Neural cell (in vitro differentiated cells): ENCODE data around the gene TXNDC17. TPM values are rescaled to one million over a fixed set of nuclear protein-coding genes. Genes with fewer than 3 reads are reported as not detected.

Source experiments
- H2AFZ ChIP-seq: fragments of 200-600, 300-800 bp; sonication (generic), shearing (Covaris generic); 2 replicates; pipeline ENCODE4 v1.6.0; 2014; ENCODE audit warnings: low read depth, mild to moderate bottlenecking, antibody characterized with exemption, low read length, moderate library complexity
- H3F3A ChIP-seq: fragments of 200-600 bp; shearing (Covaris generic); 2 replicates; pipeline ENCODE4 v1.6.1; 2016; ENCODE audit warnings: mild to moderate bottlenecking, moderate library complexity, mixed read lengths, antibody characterized with exemption, low read length; ENCODE audit not compliant: insufficient read depth, poor library complexity, severe bottlenecking
- H3K27ac ChIP-seq: fragments of 200-600, 300-800 bp; sonication (generic), shearing (Covaris generic); 2 replicates; pipeline ENCODE4 v1.5.1; 2014; ENCODE audit warnings: mild to moderate bottlenecking, low read length, moderate library complexity
- H3K27me3 ChIP-seq: fragments of 300-800, 200-600 bp; sonication (generic), shearing (Covaris generic); 2 replicates; pipeline ENCODE4 v1.6.0; 2014; ENCODE audit warnings: mild to moderate bottlenecking, low read depth, low read length, moderate library complexity; ENCODE audit not compliant: insufficient read depth
- H3K36me3 ChIP-seq: fragments of 300-800, 200-600 bp; sonication (generic), shearing (Covaris generic); 2 replicates; pipeline ENCODE4 v1.5.1; 2014; ENCODE audit warnings: mild to moderate bottlenecking, antibody characterized with exemption, low read length, moderate library complexity; ENCODE audit not compliant: insufficient read depth
- H3K4me2 ChIP-seq: fragments of 300-800, 200-600 bp; sonication (generic), shearing (Covaris generic); 2 replicates; pipeline ENCODE4 v1.6.0; 2014; ENCODE audit warnings: mild to moderate bottlenecking, low read length
- H3K4me3 ChIP-seq: fragments of 300-800, 200-600 bp; sonication (generic), shearing (Covaris generic); 2 replicates; pipeline ENCODE4 v1.5.1; 2014; ENCODE audit warnings: mild to moderate bottlenecking, low read length, moderate library complexity
- H3K79me2 ChIP-seq: fragments of 200-600 bp; shearing (Covaris generic); replicated peaks from 2 replicates; pipeline ENCODE4 v1.6.0; 2014; ENCODE audit warnings: mild to moderate bottlenecking, low read length, moderate library complexity; ENCODE audit not compliant: insufficient read depth
- H3K9ac ChIP-seq: fragments of 300-800, 200-600 bp; sonication (generic), shearing (Covaris generic); 2 replicates; pipeline ENCODE4 v1.6.1; 2016; ENCODE audit warnings: mild to moderate bottlenecking, low read length, mixed read lengths
- H3K9me2 ChIP-seq: fragments of 200-600 bp; shearing (Covaris generic); 2 replicates; pipeline ENCODE4 v1.6.1; 2016; ENCODE audit warnings: mild to moderate bottlenecking, low read length, mixed read lengths; ENCODE audit not compliant: insufficient read depth
- H3K9me3 ChIP-seq: fragments of 200-600, 300-800 bp; sonication (generic), shearing (Covaris generic); 2 replicates; pipeline ENCODE4 v1.6.1; 2016; ENCODE audit warnings: mild to moderate bottlenecking, mixed run types, low read length, moderate library complexity, mixed read lengths
- H4K20me1 ChIP-seq: fragments of 200-600 bp; shearing (Covaris generic); 2 replicates; pipeline ENCODE4 v1.6.1; 2016; ENCODE audit warnings: mild to moderate bottlenecking, mixed run types; ENCODE audit not compliant: insufficient read depth
- CTCF ChIP-seq: fragments of 450-650 bp; IDR thresholded peaks from 2 replicates; pipeline ENCODE4 v1.5.1; 2014; ENCODE audit warnings: antibody characterized with exemption, mild to moderate bottlenecking, moderate library complexity; ENCODE audit not compliant: poor library complexity, severe bottlenecking
- EP300 ChIP-seq: fragments of 450-650 bp; conservative IDR thresholded peaks from 2 replicates; pipeline ENCODE4 v1.6.1; 2014; ENCODE audit warnings: antibody characterized with exemption, mild to moderate bottlenecking, moderate library complexity; ENCODE audit not compliant: poor library complexity, severe bottlenecking
- EZH2 ChIP-seq: fragments of 200-600, 300-800 bp; shearing (Covaris generic), sonication (generic); IDR thresholded peaks from 2 replicates; pipeline ENCODE4 v1.6.1; 2014; ENCODE audit warnings: antibody characterized with exemption, low read length, borderline replicate concordance, mild to moderate bottlenecking; ENCODE audit not compliant: insufficient read depth, poor library complexity, severe bottlenecking
- MXI1 ChIP-seq: fragments of 450-650 bp; conservative IDR thresholded peaks from 2 replicates; pipeline ENCODE4 v1.6.1; 2014; ENCODE audit warnings: antibody characterized with exemption, mild to moderate bottlenecking; ENCODE audit not compliant: poor library complexity, severe bottlenecking
- POLR2AphosphoS5 ChIP-seq: IDR thresholded peaks from 2 replicates; pipeline ENCODE4 v1.6.1; 2012
- RAD21 ChIP-seq: fragments of 450-650 bp; conservative IDR thresholded peaks from 2 replicates; pipeline ENCODE4 v1.6.1; 2014; ENCODE audit warnings: antibody characterized with exemption, mild to moderate bottlenecking, moderate library complexity
- REST ChIP-seq: IDR thresholded peaks from 2 replicates; pipeline ENCODE4 v1.6.1; 2012; ENCODE audit warnings: borderline replicate concordance
- SMC3 ChIP-seq: fragments of 450-650 bp; conservative IDR thresholded peaks from 2 replicates; pipeline ENCODE4 v1.6.1; 2014; ENCODE audit warnings: antibody characterized with exemption, mild to moderate bottlenecking, moderate library complexity; ENCODE audit not compliant: poor library complexity
- TAF1 ChIP-seq: IDR thresholded peaks from 2 replicates; pipeline ENCODE4 v1.6.1; 2012; ENCODE audit warnings: low read depth
- polyA plus RNA-seq: library from polyadenylated mRNA; depleted of rRNA; stranded (reverse); fragments of >200 nt; gene quantifications from 2 replicates; pipeline ENCODE4 v1.2.3, GENCODE V29; 2014

The TXNDC17 gene
- polyA plus RNA-seq, 1 donor from 2014 or later, result 216 TPM

GRCh38 chr17:6636616-6637457, 4.0 kb upstream of the TXNDC17 start:
- TF ChIP-seq TAF1 (no peak), POLR2AphosphoS5 (no peak), RAD21 (no peak), CTCF (no peak), MXI1 (no peak), SMC3 (no peak), REST (no peak), EZH2 (no peak), EP300 (no peak)
- Histone ChIP-seq H3K4me2 (no peak overlapping the region), H2AFZ (no peak overlapping the region), H3K9ac (no peak overlapping the region), H3K9me2 (no peaks in the 10 kb centered on the region), H3K9me3 (no peaks in the 10 kb centered on the region), H3K27ac (no peak overlapping the region), H3K27me3 (no peaks in the 10 kb centered on the region), H3K36me3 (peaks cover 13% of the 10 kb centered on the region), H3K79me2 (peaks cover 24% of the 10 kb centered on the region), H4K20me1 (no peaks in the 10 kb centered on the region), H3K4me3 (no peak overlapping the region), H3F3A (peaks cover 4% of the 10 kb centered on the region)

DNA sequence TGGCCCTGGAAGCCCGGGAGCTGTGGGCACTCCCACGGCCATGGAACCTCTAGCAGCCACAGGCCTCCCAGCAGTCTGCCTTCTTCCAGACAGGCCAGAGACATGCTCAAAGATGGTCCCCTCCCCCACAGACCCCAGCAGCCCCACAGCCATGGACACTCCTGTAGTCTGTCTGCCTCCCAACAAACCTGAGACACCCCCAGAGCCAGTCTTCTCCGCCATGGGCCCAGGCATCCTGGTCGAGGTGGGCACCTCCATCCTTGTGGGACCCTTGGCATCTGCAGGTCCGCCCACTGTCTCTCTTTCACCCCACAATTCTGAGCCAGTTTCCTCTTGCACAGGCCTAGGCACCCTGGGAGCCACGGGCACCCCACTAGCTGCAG, 3.4 kb upstream of the TXNDC17 start:
- no peak for TF ChIP-seq SMC3
- TF ChIP-seq TAF1, result no peak
- no peak for TF ChIP-seq RAD21
- no peak for TF ChIP-seq MXI1
- no peak for TF ChIP-seq CTCF
- no peak for TF ChIP-seq EZH2
- no peak for TF ChIP-seq EP300
- no peak for TF ChIP-seq POLR2AphosphoS5
- TF ChIP-seq REST, result no peak
- H3K79me2 ChIP-seq, result peaks cover 30% of the 10 kb centered on the region
- no peak overlapping the region for H2AFZ ChIP-seq

More for the DNA sequence above, 3.4 kb upstream of the TXNDC17 start:
- Histone ChIP-seq H3K9ac (no peak overlapping the region), H3K36me3 (peaks cover 13% of the 10 kb centered on the region), H4K20me1 (no peaks in the 10 kb centered on the region), H3K4me3 (no peak overlapping the region), H3F3A (peaks cover 4% of the 10 kb centered on the region), H3K9me3 (no peaks in the 10 kb centered on the region), H3K27me3 (no peaks in the 10 kb centered on the region), H3K27ac (no peak overlapping the region), H3K9me2 (no peaks in the 10 kb centered on the region), H3K4me2 (no peak overlapping the region)
